NCI-H2171 treated with DMSO at 0.1 percent for 48 hours (cell line): ENCODE data around the gene HLCS.
"Not testable (repeated sequence)": the region's sequence is repeated elsewhere in the genome, so short reads cannot be mapped to it uniquely, and the experiment has no call there.

Experiments used
- DNase-seq: peaks from one replicate; lab custom pipeline; 2025; lab: John Stamatoyannopoulos, UW

Gene HLCS

DNA sequence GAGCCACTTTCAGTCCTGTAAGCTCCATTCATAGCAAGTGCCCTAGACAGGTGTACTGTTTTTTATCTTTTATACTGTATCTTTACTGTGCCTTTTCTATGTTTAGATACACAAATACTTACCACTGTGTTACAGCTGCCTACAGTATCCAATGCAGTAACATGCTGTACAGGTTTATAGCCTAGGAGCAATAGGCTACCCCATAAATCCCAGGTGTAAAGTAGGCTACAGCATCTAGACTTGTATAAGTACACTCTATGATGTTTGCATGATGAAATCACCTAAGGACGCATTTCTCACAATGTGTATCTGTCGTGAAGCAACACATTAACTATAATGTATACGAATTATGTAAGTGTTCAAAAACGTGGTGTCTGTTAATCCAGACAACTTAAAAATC lies 10.7 kb downstream of the HLCS start:
- DNase-seq, result no peak

DNA sequence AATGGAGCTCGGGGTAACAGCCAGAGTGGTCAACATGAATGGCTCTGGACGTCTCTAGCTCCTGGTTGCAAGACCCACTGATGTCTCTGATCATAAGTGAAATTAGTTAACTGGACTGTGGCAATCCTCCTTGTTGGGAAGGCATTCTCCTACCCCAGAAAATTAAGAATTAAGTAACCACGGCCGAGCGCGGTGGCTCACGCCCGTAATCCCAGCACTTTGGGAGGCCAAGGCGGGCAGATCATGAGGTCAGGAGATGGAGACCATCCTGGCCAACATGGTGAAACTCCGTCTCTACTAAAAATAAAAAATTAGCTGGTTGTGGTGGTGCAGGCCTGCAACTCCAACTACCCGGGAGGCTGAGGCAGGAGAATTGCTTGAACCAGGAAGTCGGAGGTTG lies 14.1 kb downstream of the HLCS start:
- DNase-seq, result not testable (repeated sequence)

DNA sequence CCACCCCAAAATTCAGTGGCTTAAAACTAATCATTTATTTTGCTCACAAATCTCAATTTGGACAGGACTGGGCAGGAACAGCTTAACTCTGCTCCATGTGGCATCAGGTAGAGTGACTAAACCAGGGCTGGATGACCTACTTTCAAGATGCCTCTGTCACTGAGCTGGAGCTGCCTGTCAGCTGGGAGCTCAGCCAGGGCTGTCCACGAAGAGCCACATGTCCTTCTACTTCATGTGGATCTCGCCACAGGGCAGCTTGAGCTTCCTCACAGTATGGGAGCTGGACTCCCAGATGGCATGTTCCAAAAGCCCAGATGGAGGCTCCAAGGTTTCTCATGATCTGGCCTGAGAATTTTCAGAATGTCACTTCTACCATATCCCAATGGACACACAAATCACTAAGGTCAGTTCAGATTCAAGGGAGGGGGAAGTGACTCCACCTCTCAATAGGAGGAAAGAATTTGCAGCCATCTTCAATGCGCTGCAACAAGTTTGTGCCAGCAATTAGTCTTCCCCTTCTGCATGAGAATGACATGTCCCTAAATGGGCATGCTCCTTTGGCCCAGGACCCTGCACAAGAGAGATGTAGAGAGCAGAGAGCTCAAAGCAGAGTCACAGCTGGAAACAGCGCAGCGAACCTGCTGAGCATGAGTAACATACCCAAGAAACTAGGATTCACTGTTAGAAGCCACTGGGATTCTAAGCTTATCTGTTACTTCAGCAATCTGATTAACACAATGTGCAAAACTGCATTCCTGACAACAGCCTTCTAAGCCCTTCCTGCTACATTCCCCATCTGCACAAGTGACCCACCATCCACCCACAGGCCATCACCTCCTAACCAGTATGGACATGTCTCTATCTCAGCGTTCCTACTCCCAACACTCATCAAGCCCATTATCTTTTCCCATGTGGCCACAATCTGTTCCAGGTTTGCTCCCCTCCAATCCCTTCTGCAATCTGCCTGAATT lies 17.0 kb downstream of the HLCS start:
- DNase-seq, result peak; percentile 23

DNA sequence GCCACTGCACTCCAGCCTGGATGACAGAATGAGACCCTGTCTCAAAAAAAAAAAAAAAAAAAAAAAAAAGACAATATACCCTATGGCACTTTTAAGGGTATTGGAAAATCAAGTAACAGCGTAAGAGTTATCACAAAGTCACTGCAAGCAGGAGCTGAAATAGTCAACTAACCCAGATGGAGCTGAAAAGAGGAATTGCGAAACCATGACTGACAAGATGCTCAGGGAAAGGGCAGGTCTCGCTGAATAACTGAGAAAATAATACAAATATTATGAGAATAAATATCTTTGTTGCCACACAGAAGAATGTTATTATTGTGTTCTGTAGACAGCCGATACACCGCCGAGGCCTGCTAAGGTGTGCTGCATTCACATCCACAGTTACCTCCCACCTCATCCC lies 17.8 kb downstream of the HLCS start:
- no peak for DNase-seq

DNA sequence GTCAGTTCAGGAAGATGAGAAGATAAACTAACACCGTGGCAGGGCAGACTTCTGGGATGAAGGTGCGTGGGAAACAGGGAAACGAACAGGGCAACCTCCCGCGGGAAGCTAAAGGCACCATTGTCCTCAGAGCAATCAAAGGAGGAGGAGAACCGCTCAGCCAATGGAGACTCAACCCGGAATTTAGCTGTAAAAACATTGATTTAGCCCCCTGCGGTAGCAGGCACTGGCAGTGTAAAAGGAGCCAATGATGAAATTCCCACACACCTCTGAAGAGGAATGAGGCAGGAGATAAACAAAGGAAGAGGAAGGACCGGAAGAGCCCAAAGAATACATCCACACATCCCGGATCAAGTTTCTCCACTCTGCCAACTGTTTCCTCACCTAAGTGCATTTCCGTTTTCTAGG lies 19.5 kb downstream of the HLCS start:
- DNase-seq, result no peak

DNA sequence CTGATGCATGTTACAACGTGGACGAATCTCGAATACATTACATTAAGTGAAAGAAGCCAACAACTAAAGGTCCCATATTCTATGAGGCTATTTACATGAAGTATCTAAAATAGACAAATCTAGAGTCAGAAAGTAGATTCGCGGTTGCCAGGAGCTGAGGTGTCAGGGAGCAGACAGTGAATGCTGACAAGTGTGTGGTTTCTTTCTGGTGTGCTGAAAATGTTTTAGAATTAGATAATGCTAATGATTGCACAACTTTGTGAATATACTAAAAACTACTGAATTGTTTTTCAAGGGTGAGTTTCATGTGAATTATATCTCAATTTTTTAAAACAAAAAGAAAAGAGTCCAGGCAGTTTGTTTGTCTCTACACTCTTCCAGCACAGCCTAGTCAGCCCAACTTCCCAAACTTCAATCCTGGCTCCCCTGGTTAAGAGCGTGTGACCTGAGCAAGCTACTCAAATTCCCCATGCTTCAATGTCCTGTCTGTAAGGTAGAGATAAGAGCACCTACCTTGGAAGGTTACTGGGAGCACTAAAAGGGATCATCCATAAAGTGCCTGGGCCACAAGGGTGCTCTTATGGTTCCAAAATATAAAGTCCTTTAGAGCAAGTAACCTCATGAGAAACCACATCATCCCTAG lies 20.9 kb downstream of the HLCS start:
- no peak for DNase-seq

DNA sequence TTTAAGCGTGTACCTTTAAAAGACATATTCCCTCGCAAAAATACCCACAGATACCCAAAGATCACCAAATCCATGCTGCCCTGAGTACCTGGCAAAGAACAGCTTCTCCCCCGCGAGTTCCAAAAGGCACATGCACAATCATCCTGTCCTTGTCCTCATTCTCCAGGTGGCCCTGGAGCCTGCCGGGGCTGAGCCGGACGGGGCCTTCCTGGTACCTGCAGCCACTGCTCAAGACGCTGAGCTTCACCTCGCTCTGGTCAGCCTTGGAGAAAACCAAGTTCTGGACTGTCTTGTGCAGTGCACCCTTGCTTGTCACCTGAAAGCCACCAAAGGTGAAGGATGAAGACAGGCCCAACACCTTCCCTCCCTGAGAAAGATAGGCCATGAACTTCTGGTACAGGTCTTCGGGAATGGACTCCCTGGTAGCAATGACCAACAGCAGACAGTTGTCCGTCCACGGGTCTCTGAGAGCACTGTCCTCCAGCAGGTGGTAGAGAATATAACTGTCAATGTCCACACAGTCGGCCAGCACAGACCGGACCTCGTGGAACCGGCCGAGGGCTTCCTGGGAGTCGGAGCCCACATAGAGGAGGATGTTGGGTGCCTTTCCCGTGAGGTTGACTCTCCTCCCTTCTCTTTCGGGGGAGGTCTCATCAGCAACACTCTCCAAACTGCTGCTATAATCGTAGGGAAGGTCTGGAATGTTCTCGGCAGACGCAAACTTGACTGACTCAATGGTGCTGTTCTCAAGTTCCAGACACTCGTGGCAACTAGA lies 29.9 kb downstream of the HLCS start:
- DNase-seq, result no peak

DNA sequence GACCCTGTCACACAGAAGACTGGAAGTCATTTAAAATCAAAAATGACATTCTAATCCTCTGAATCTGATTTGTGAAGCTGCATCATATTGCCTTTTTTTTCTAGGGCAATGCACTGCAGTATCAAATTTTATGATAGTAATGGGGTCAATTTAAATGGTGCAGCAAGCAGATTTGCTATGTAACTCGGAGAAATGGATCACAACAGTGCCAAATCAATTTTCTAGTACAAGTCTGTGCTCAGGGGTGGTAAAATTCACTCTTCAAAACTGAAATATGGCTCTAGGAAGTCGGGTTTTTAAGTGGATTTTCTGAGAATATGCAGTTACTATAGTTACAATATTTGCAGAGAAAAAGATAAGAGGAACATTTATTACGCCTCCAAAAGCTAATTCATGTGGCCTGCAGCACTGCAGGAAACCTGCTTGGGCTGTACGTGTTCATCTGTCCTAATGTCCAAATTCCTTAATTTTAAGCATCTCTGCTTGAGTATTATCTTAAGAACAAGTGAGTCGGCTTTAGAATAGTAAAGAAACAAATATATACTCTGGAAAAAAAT lies 31.5 kb downstream of the HLCS start:
- no peak for DNase-seq

DNA sequence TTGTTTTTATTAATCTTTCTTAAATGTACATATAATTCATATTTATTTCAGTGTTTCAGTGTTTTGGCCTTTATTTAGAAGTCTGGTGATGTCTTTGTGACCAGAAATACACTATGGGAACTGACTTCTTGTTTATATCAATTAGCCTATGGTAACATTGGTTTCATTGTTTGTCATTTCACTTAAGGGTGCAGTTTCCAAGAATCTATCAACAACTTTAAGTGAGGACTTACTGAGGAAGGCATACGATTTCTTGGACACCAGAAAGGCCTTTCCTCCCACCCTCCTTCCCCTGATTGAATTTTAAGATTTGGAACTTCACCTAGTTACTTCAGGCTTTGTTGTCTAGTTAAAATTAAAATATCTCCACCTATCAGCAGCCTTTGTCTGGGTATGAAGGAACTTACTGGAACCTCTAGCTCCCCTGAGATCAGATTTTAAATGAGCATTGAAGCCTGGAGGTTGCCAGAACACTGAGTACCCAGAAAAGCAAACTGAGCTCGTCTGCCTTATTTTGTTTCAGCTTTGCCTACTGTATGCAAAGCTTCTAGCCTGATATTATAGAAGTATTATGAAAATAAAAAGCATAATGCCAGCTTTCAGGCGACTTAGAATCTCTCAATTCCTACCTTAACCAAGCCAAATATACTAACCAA lies 34.2 kb downstream of the HLCS start:
- DNase-seq, result no peak

DNA sequence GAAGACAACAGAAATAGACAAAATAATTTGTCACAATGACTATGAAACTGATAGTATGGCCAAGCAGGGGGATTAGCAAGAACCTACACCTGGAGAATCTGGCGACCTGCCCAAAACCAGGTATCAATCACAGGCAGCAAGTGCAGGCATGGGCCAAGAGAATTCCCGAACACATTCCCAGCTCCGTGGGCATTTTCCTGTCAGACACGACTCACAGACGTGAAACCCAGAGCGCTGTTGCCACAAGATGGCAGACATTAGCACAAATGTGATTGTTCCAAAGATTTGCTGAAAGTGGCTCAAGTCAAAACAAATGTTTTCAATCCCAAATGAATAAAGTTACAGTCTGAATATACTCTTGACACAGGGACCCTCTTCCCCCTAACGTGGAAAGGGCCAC lies 36.8 kb downstream of the HLCS start:
- no peak for DNase-seq

DNA sequence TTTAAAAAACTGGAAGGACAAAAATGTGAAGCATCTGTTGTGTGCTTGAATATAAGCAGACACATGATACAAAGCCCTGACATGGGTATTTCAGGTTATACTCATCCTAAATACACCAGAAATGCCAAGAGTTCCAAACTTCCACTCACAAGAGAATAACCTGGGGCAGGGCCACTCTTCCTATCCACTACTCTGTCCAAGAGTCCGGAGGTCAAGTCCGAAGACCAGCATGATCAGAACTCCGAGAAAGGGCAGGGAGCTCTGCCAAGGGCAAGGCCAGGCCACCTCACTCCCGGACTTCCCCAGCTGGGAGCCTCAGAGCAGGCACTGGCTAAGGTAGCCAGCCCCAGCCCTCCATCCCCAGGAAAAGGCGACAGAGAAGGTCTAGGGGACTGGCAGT lies 37.5 kb downstream of the HLCS start:
- no peak for DNase-seq

DNA sequence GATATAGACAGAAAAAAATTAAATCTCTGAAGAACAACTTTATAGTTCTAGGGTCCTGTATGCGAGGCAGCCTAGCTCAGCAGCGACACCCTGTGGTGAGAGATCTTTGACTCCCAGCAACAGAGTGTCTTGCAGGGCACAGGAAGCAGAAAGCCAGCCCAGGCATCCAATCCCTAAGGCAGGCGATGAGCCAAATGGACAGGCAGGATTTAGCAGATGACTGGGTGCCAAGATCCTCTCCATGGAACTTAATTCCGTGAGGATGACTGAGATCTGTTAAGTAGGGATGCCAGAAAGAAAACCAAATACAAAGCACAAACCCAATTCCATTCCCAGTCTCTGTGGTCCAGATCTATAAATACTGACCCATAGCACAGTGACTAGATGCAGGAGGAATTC lies 38.8 kb downstream of the HLCS start:
- peak; percentile 59 for DNase-seq

DNA sequence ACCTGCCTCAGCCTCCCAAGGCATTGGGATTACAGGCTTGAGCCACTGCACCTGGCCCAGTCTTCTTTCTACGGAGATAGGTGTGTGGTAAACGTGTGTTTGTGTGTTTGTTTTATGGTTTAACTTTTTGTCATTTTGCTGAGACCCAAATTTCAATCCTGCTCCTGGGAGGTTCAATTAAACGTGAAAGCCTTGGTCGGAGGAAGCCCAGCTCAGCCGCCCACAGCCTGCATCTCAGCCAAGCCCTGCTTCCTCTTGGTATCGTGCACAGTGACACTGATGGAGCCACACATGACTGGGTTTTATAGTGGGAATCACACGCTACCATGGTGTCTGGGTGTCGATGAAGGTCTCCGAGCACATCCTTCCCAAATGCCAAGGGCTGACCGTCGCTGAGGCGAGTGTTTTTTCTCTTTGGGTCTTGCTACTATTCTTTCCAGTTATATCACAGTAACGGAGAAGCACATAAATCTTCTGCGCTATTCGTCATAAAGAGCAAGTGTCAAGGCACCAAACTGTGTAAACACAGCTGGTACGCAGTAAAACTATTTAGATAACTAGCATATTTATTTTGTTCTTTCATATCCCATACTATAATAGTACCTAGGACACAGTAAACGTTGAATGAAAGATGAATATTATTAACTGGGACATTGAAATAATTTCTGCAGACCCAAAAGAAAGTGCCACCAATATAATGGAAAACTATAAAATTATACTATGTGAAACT lies 39.3 kb downstream of the HLCS start:
- no peak for DNase-seq

DNA sequence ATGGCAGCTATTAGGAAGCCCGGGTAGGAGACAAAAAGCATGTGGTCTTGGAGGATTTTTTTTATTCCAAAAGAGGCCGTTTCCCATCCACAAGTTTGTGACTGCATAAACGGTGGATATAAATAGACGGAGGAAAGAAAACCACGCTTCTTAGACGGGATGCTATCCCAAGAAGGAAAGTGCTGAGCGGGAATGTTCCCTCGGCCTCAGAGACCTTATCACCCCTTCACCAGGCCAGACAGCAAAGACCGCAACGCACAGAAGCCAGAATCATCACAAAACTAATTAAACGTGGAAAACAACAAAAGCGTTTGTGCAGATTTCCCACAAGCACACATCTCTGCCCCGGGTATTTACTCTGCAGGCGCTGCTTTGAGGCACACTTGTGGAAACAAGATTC lies 43.2 kb downstream of the HLCS start:
- DNase-seq, result no peak

DNA sequence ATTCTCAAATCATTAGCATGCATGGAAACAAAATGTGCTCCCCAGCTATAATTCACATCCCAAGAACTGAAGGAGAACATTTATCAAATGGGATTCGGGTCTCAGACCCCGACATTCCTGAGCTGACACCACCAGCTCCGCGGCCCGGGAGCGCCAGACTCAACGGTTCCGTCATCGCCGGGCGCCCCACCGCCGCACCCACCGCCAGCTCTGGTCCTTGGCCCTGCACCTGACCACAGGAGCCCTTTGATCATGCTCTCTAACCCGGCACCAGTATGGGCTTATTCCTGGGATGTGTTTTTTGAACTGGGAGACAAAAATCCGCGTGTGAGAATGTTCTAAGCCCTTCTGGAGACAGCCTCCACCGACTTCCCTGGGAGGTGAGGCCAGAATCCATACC lies 43.6 kb downstream of the HLCS start:
- DNase-seq, result no peak

DNA sequence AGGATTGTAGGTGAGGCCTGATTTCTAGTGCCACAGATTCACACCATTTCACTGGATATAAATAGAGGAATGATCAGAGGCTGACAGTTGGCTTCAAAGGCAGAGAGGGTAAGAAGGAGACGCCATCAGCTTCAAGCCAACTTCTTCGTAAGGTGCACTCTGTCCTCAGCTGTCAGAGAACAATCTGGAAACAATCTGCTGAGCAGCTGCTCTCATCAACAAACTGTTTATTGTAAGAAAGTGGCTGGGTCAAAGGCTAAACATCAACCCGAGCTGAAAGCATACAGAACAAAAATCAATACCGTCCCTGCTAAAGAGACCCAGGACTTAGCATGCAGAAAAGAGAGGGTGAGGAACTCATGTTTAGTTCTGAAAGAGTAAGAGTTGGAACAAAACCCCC lies 48.2 kb downstream of the HLCS start:
- DNase-seq, result no peak

DNA sequence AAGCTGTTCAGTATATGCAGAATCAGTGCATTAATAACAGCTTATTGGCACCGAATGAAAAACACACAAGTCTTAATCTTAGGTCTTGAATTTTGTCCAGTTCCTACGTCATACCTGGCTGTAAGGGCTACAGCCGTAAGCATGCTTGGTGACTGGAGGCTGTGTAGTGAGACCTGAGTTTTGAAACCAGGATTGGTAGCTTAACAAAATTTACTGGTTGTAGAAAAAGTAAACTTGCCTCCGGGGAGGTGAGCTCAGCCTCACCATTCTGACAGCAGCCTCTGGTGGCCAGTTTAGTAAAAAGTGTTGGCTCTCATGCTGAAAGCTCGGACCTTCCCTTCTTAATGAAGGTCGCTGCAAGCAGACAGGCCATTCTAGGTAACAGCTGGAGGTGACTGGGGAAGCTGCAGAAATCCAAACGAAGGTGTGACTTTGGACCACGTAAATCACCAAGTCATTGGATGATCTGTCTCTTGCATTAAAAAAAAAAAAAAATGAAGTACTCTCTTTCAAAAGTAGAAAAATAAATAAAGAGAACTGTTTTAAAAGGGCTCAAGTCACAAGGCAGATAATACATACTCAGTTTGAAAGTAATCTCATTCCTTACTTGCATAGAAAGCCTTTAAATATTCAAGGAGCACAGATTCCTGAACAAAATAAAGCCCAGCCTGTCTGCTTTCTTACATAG lies 48.9 kb downstream of the HLCS start:
- no peak for DNase-seq

DNA sequence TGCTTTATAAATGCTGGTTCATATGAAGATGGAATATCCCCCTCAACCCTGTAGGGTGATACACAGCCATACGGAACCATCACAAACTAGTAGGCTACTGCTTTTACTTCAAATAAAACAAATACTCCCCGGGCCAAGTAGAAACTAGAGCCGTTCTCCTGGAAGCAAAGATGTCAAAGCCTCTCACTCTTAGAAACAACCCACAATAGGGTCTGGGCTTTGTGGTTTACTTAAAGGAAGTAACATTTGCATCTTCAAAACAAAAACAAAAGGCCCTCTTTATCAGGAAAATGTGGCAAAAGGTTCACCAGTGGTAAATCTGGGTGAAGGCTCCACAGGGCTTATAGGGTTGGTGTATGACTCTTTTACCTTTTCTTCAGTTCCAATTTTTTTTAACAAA lies 49.8 kb downstream of the HLCS start:
- no peak for DNase-seq

DNA sequence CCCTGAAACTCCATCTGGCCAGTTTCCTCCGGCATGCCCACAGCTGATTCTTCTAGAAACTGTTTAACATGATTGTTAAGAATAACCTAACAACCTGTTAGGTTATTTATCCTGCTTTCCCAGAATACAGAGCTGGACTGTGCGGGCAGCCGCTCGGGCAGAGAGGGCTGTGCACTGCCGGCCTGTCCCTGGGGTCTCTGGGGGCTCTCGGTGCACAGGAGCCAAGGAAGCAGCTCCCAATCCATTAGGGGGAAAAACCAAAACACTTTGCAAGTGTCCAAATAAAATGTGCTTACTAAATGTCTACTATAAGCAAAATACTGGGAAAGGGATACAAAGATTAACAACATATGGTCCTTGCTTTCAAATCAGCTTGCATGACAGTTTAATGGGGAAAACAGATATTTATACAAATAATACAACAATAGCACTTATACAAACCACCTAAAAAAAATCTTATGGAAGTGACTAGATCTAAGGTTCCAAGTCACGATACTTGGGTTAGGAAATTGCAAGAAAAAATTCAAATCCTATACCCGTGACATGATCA lies 50.7 kb downstream of the HLCS start:
- DNase-seq, result no peak

DNA sequence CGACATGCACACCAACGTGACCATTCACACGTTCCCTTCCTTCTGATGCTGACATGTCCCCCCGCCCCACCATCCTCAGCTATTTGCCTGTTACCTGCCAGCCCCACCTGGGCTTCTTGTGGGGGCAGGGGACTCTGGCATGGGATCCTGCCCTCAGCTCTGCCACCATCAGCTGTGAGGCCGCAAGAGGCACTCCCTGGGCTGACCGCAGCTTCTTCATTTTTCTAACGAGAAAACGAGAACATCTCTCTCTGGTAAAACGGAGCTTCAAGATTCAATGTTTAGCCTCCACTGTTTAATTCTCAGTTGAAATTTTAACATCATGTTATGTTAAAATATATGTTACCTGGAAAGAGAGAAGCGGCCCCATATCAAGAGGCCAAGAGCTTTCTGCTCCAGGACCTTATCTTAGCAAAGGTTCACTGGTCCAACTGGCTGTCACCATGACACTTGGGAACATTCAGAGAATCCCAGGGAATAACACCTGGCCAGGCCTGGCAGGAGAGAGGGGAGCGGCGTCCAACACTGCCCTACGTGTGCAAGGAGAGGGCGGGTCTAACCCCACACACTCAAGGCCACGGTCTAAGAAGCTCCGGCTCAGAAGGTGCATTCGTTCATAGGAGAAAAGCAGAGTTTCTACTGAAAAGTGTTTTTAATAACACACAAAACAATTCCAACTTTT lies 51.3 kb downstream of the HLCS start:
- DNase-seq, result no peak
